ENCODE results near the gene PADI6.

Gene PADI6

DNA sequence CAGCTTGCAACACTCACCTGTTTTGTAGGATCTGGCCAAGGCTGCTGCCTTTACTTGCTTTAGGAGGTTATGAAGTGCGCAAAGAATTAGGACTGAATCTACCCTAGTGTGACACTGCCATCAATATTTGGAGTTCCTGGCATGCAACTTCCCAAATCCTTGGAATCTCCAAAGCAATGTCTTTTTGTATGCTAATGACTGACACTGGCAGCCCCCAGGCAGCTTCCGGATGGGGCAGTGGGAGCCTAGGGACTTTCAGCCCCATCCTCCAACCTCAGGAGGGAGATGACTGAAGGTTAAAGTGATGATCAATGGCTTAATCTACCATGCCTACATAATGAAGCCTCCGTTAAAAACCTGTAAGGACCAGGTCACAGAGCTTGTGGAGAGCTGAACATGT, 62.0 kb downstream of the PADI6 start:
- no peak for DNase-seq (ENCODE audit: low read depth)
- no peak for TF ChIP-seq MYC (IDR thresholded peaks at IDR 0.05; ENCODE audit: low read depth, low read length)
- H3K4me3 ChIP-seq (ENCODE audit: low read depth, low read length), result peak overlapping the region; percentile 25

DNA sequence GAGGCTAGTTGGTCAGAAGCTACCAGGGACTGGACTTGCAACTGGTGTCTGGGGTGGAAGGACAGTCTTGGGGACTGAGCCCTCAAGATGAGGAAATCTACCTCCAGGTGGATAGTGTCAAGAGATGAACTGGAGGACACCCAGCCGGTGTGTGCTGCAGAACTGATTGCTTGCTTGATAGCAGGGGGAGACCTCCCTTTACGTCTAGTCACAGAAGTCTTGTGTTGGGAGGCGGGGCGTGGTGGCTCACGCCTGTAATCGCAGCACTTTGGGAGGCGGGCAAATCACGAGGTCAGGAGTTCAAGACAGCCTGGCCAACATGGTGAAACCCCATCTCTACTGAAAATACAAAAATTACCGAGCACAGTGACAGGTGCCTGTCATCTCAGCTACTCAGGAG, 62.6 kb downstream of the PADI6 start:
- TF ChIP-seq POLR2A (IDR thresholded peaks at IDR 0.05; ENCODE audit: extremely low read depth, insufficient read length) (no peak), CTCF (IDR thresholded peaks at IDR 0.05; ENCODE audit: low read depth, low read length) (no peak), MYC (IDR thresholded peaks at IDR 0.05; ENCODE audit: low read depth, low read length) (no peak)
- TF ChIP-seq, protein P1, sequence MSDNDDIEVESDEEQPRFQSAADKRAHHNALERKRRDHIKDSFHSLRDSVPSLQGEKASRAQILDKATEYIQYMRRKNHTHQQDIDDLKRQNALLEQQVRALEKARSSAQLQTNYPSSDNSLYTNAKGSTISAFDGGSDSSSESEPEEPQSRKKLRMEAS (IDR thresholded peaks at IDR 0.05; ENCODE audit: low read depth, low read length), result no peak
- peak overlapping the region; percentile 6 for H3K4me3 ChIP-seq (ENCODE audit: low read depth, low read length)
- no peak for DNase-seq (ENCODE audit: low read depth)

DNA sequence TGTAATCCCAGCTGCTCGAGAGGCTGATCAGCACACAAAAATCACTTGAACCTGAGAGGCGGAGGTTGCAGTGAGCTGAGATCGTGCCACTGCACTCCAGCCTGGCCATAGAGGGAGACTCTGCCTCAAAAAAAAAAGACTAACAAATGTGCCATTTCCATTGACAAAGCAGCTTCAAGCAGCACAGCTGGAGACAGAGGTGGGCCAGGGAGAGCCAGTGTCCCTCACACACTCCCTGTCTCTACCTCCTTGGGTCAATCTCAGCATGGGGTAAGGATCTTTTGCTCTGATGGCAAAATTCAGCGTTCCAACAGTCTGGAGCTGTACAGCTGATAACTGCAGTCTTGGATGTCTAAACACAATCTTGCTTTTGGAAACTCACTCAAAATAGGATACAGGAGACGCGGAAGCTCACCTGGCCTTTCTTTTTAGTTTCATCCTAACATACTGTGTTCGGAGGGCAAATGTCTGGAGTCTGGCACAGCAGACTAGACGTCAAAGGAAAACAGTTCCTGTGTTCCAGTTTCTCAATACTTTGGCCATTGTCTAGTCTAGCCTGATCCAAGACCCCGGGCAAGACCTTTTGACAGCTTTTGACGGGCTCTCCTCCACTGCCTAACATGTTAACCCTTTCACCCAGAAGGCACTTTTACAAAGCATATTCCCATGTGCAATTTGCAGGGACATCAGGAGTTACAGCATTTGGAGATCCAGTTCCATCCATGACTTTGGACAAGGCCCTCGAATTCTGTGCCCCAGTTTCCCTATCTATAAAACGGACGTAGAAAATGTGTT, 64.6 kb downstream of the PADI6 start:
- TF ChIP-seq POLR2A (IDR thresholded peaks at IDR 0.05; ENCODE audit: extremely low read depth, insufficient read length) (no peak), CTCF (IDR thresholded peaks at IDR 0.05; ENCODE audit: low read depth, low read length) (no peak), MYC (IDR thresholded peaks at IDR 0.05; ENCODE audit: low read depth, low read length) (no peak)
- TF ChIP-seq, protein P1 (IDR thresholded peaks at IDR 0.05; ENCODE audit: low read depth, low read length), result no peak
- peak overlapping the region; percentile 80 for H3K4me3 ChIP-seq (ENCODE audit: low read depth, low read length)
- no peak for DNase-seq (ENCODE audit: low read depth)

DNA sequence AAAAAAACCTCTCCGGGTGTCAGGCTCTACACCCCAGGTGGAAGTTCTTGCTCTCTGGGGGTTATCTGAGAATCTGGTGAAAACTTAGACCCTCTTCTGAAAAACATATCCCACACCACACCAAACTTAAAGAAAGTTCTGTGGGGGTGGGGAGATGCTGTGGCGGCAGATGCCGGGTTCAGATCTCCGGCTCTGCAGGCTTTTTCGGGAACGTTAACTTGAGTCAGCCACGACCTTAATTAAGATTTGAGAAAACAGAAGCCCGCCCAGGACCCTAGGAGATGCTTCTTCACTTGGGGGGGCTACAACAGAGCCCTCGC, 65.2 kb downstream of the PADI6 start:
- H3K4me3 ChIP-seq (ENCODE audit: low read depth, low read length), result peak overlapping the region; percentile 80
- no peak for DNase-seq (ENCODE audit: low read depth)
- TF ChIP-seq MYC (IDR thresholded peaks at IDR 0.05; ENCODE audit: low read depth, low read length) (no peak), CTCF (IDR thresholded peaks at IDR 0.05; ENCODE audit: low read depth, low read length) (no peak), POLR2A (IDR thresholded peaks at IDR 0.05; ENCODE audit: extremely low read depth, insufficient read length) (no peak)
- TF ChIP-seq, protein P1 (IDR thresholded peaks at IDR 0.05; ENCODE audit: low read depth, low read length), result no peak

- TF ChIP-seq MYC (IDR thresholded peaks at IDR 0.05; ENCODE audit: low read depth, low read length) (no peak), POLR2A (IDR thresholded peaks at IDR 0.05; ENCODE audit: extremely low read depth, insufficient read length) (peak; percentile 58)
- peak overlapping the region; percentile 80 for H3K4me3 ChIP-seq (ENCODE audit: low read depth, low read length)
- peak; percentile 62 for DNase-seq (ENCODE audit: low read depth)
Measured at GRCh38 chr1:17437580-17438317, 65.8 kb downstream of the PADI6 start.

DNA sequence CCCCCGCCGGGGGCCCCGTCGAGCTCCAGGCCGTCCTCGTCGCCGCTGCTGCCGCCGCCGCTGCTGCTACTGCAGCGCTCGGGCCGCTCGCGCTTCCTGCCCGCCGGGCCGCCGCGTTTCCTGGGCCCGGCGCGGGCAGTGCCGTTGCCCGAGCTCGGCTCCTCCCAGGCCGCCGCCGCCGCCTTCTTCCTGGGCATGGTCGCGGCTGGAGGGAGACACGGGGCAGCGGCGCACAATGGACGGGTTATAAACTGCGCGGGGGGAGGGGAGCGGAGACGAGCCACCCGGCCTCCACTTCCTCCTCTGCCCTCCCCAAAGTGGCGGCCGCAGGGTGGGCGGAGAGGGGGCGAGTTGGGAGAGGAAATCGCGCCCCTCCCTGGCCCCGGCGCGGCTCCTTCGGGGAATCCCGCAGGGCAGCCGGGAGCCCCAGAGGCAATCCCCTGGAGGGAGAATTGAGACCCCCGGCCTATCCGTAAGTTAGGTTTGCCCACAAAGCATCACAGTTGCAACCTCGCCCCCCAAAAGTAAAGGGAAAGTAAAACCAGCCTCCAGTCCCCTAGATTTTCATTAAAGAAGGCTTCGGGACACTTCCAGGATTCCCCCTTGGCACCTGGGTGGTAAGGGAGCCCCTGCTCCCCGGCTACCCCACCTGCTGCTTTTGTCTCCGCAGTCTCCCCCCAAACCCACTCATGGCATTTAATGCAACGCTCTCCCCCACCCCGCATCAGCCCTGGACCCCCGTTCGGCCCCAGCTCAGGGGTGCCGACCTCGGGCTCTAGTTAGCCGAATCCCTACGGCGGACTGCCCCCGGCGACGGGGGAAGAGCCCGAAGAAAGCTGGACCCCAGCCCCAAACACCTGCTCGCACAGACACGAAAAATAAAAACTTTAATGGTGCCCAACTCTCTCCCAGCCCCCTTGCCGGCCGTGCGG, 66.6 kb downstream of the PADI6 start:
- peak overlapping the region; percentile 91 for H3K4me3 ChIP-seq (ENCODE audit: low read depth, low read length)
- DNase-seq (ENCODE audit: low read depth), result peak; percentile 93
- TF ChIP-seq POLR2A (IDR thresholded peaks at IDR 0.05; ENCODE audit: extremely low read depth, insufficient read length) (peak; percentile 71), CTCF (IDR thresholded peaks at IDR 0.05; ENCODE audit: low read depth, low read length) (no peak), MYC (IDR thresholded peaks at IDR 0.05; ENCODE audit: low read depth, low read length) (peak; percentile 79)
- TF ChIP-seq, protein P1 (IDR thresholded peaks at IDR 0.05; ENCODE audit: low read depth, low read length), result peak; percentile 65

Measured in NB4 (cell line).